Coronary artery (tissue), 2 donors: ENCODE data around the gene KCNH3.

Experiments
- DNase-seq: peaks from one replicate; pipeline ENCODE4 v3.0.0-alpha.2; 2017; ENCODE audit warnings: low spot score
- H3K27ac ChIP-seq, 2 donors: fragments of 200-600 bp; sonication (generic); one replicate each; pipeline ENCODE4 v1.5.1; 2016 to 2019
- H3K4me3 ChIP-seq: fragments of 200-600 bp; sonication (generic); 2 replicates; pipeline ENCODE4 v1.5.1; 2016; ENCODE audit warnings: mild to moderate bottlenecking, moderate library complexity
- CTCF ChIP-seq: fragments of 200-600 bp; sonication (generic); IDR thresholded peaks from one replicate; pipeline ENCODE4 v1.5.1; 2019; ENCODE audit warnings: antibody characterized with exemption

KCNH3 gene

GRCh38 chr12:49583366-49584094 lies 44.7 kb downstream of the KCNH3 start:
- H3K4me3 ChIP-seq, result no peak overlapping the region
- DNase-seq, result no peak
- H3K27ac ChIP-seq, result peak overlapping the region in 1 of 2 donors; percentile 15
- TF ChIP-seq CTCF, result no peak

GRCh38 chr12:49584591-49584990 lies 45.8 kb downstream of the KCNH3 start:
- no peak for DNase-seq
- TF ChIP-seq CTCF, result no peak
- H3K27ac ChIP-seq, result no peak overlapping the region
- H3K4me3 ChIP-seq, result no peak overlapping the region

GRCh38 chr12:49585477-49586459 lies 46.9 kb downstream of the KCNH3 start:
- no peak overlapping the region for H3K27ac ChIP-seq
- no peak for TF ChIP-seq CTCF
- DNase-seq, result no peak
- H3K4me3 ChIP-seq, result no peak overlapping the region

GRCh38 chr12:49587174-49587908 lies 48.5 kb downstream of the KCNH3 start:
- no peak for TF ChIP-seq CTCF
- DNase-seq, result no peak
- H3K4me3 ChIP-seq, result no peak overlapping the region
- no peak overlapping the region for H3K27ac ChIP-seq

- no peak overlapping the region for H3K27ac ChIP-seq
- TF ChIP-seq CTCF, result no peak
- H3K4me3 ChIP-seq, result no peak overlapping the region
- DNase-seq, result no peak
Observed at GRCh38 chr12:49588281-49588680, 49.5 kb downstream of the KCNH3 start.

GRCh38 chr12:49588721-49589516 lies 50.1 kb downstream of the KCNH3 start:
- no peak overlapping the region for H3K27ac ChIP-seq
- no peak overlapping the region for H3K4me3 ChIP-seq
- DNase-seq, result no peak
- TF ChIP-seq CTCF, result no peak
